Endothelial cell of umbilical vein (primary cell): Measurements from ENCODE around the gene RAB1A. TPM values are rescaled to one million over a fixed set of nuclear protein-coding genes. Genes with fewer than 3 reads are reported as not detected.

ENCODE experiments used
- BruUV-seq: library from RNA; stranded (reverse); fragments of 400-500 nt; replicated peaks from 2 replicates; lab custom pipeline; 2021; lab: Mats Ljungman, UMichigan
- CTCF ChIA-PET: fragments of 300-600, 350-600 bp; sonication (Branson Sonifier 250); formaldehyde crosslinking; loops from one replicate; lab custom pipeline; 2021; ENCODE audit warnings: antibody characterized with exemption, inconsistent platforms; lab: Charles Lee
- POLR2A ChIA-PET: fragments of 300-600, 350-600 bp; sonication (Branson Sonifier 250); formaldehyde crosslinking; loops from one replicate; lab custom pipeline; 2021; ENCODE audit warnings: antibody characterized with exemption, inconsistent platforms; lab: Charles Lee
- DNase-seq: peaks from one replicate; pipeline ENCODE4 v3.0.0-alpha.2; 2011; ENCODE audit warnings: low read depth, low spot score
- FAIRE-seq: peaks from 2 replicates; lab custom pipeline; 2011; peaks lifted over from hg19 to GRCh38; lab: Jason Lieb, UNC
- H2AFZ ChIP-seq: 2 replicates; pipeline ENCODE4 v1.6.0; 2012; ENCODE audit warnings: low read depth, low read length, control low read depth, inconsistent platforms
- H3K27ac ChIP-seq: 2 replicates; pipeline ENCODE4 v1.5.1; 2011; ENCODE audit warnings: low read depth, mild to moderate bottlenecking, control low read depth, low read length, moderate library complexity; ENCODE audit not compliant: insufficient read depth
- H3K27me3 ChIP-seq, 2 experiments: 2 replicates each; pipeline versions ENCODE4 v1.6.0 to v1.6.1; 2011; ENCODE audit warnings: low read length in 2 of 2, mixed read lengths in 1 of 2; ENCODE audit not compliant: control insufficient read depth in 2 of 2, insufficient read depth in 2 of 2
- H3K36me3 ChIP-seq, 2 experiments: 2 replicates in 1 of 2; 3 replicates in 1 of 2; pipeline ENCODE4 v1.5.1; 2011; ENCODE audit warnings: low read length in 2 of 2, mild to moderate bottlenecking in 1 of 2, moderate library complexity in 1 of 2; ENCODE audit not compliant: control insufficient read depth in 2 of 2, insufficient read depth in 2 of 2; ENCODE audit errors: extremely low read depth in 1 of 2
- H3K4me1 ChIP-seq: 3 replicates; pipeline ENCODE4 v1.5.1; 2011; ENCODE audit warnings: mild to moderate bottlenecking, low read length; ENCODE audit not compliant: control insufficient read depth, insufficient read depth; ENCODE audit errors: extremely low read depth
- H3K4me2 ChIP-seq: 2 replicates; pipeline ENCODE4 v1.6.1; 2011; ENCODE audit warnings: low read length, control low read depth, mixed read lengths; ENCODE audit not compliant: insufficient read depth
- H3K4me3 ChIP-seq, 3 experiments: fragments of 200-600 bp in 1 of 3; sonication (generic), shearing (Covaris generic) in 1 of 3; replicated peaks in 1 of 3; 2 replicates each; pipeline ENCODE4 v1.5.1; 2011 to 2016; ENCODE audit warnings: control low read depth in 3 of 3, low read length in 3 of 3, mild to moderate bottlenecking in 2 of 3, inconsistent platforms in 1 of 3, low read depth in 1 of 3, moderate library complexity in 1 of 3; ENCODE audit not compliant: insufficient read depth in 1 of 3
- H3K79me2 ChIP-seq: 2 replicates; pipeline ENCODE4 v1.6.0; 2012; ENCODE audit warnings: low read length, inconsistent platforms; ENCODE audit not compliant: control insufficient read depth, insufficient read depth
- H3K9ac ChIP-seq: replicated peaks from 2 replicates; pipeline ENCODE3; 2011; ENCODE audit warnings: low read length, control low read depth; ENCODE audit not compliant: insufficient read depth; ENCODE audit errors: extremely low read depth
- H3K9me1 ChIP-seq: replicated peaks from 3 replicates; pipeline ENCODE4 v1.6.0; 2011; ENCODE audit warnings: mild to moderate bottlenecking, low read length; ENCODE audit not compliant: control insufficient read depth, insufficient read depth; ENCODE audit errors: extremely low read depth
- H3K9me3 ChIP-seq: replicated peaks from 2 replicates; pipeline ENCODE4 v1.5.1; 2012; ENCODE audit warnings: low read length, inconsistent platforms; ENCODE audit not compliant: control insufficient read depth, insufficient read depth
- H4K20me1 ChIP-seq: replicated peaks from 2 replicates; pipeline ENCODE3; 2011; ENCODE audit warnings: mild to moderate bottlenecking, low read length; ENCODE audit not compliant: control insufficient read depth, insufficient read depth; ENCODE audit errors: extremely low read depth
- EZH2 ChIP-seq: IDR thresholded peaks from 2 replicates; pipeline ENCODE4 v1.6.1; 2012; ENCODE audit warnings: borderline replicate concordance, low read depth, mild to moderate bottlenecking, moderate library complexity, low read length, inconsistent platforms; ENCODE audit not compliant: severe bottlenecking
- FOS ChIP-seq: IDR thresholded peaks from 2 replicates; pipeline ENCODE4 v1.6.1; 2011; ENCODE audit warnings: mild to moderate bottlenecking, low read length, moderate library complexity, borderline replicate concordance; ENCODE audit not compliant: insufficient read depth
- GATA2 ChIP-seq: IDR thresholded peaks from 2 replicates; pipeline ENCODE4 v1.7.0; 2011; ENCODE audit warnings: low read depth, mild to moderate bottlenecking, moderate library complexity, mixed read lengths, low read length; ENCODE audit not compliant: insufficient read length, insufficient read depth
- JUN ChIP-seq: IDR thresholded peaks from 2 replicates; pipeline ENCODE4 v1.6.1; 2011; ENCODE audit warnings: borderline replicate concordance, low read depth; ENCODE audit not compliant: insufficient read length, insufficient read depth
- MAX ChIP-seq: IDR thresholded peaks from 2 replicates; pipeline ENCODE4 v1.6.1; 2011; ENCODE audit not compliant: insufficient read depth, insufficient read length
- POLR2A ChIP-seq: IDR thresholded peaks from 2 replicates; pipeline ENCODE4 v1.6.1; 2012; ENCODE audit warnings: low read depth, mild to moderate bottlenecking, control low read depth, low read length
- POLR2AphosphoS5 ChIP-seq: IDR thresholded peaks from 2 replicates; pipeline ENCODE4 v1.6.1; 2012; ENCODE audit warnings: low read depth, mild to moderate bottlenecking, control low read depth, low read length, moderate library complexity; ENCODE audit not compliant: insufficient read depth
- dilution Hi-C: fragments of 300-500 bp; cut with MboI; formaldehyde crosslinking; loops from one replicate; pipeline ENCODE4 v1.15.0; 2019; ENCODE audit warnings: low sequenced_read_pairs; ENCODE audit not compliant: extremely low pct_ligation_motif_present
- intact Hi-C: fragments of 100-400 bp; cut with micrococcal nuclease; formaldehyde crosslinking; loops from one replicate; pipeline ENCODE4 v1.10.0; 2022
- polyA plus RNA-seq, 4 experiments: library from polyadenylated mRNA; depleted of rRNA in 3 of 4; stranded (reverse) in 3 of 4; unstranded in 1 of 4; fragments of >200 nt; gene quantifications; 2 replicates each; pipeline versions ENCODE4 v1.2.1 to v1.2.3, GENCODE V29; 2011 to 2012; ENCODE audit warnings: missing spikeins in 1 of 4
- total RNA-seq: library from RNA; stranded (reverse); gene quantifications from 2 replicates; pipeline ENCODE4 v1.2.3, GENCODE V29; 2021
- TF ChIP-seq, protein P1 (sequence below), 2 donors: IDR thresholded peaks; 1 replicate in 1 of 2; 2 replicates in 1 of 2; pipeline ENCODE4 v1.5.1; 2011; ENCODE audit warnings: low read length in 2 of 2, mild to moderate bottlenecking in 2 of 2, moderate library complexity in 2 of 2, control low read depth in 1 of 2, inconsistent platforms in 1 of 2, low read depth in 1 of 2; ENCODE audit not compliant: insufficient read depth in 1 of 2; ENCODE audit errors: extremely low read depth in 1 of 2

RAB1A gene
- total and polyA plus RNA-seq, 2 donors (not counting 3 experiments of a cell fraction or from before 2014, with no cell fraction given) = 121 to 176 TPM

GRCh38 chr2:65177751-65178442, 48.0 kb upstream of the RAB1A start:
- H3K9me1 ChIP-seq = no peaks in the 10 kb centered on the region
- CTCF ChIA-PET = interaction anchor here (0.9 to 2.1 kb wide), 3 partner anchors 8 to 22 kb away, joined by 3 to 17 read pairs (median 4); no protein-coding TSS in a partner anchor
- H3K27ac ChIP-seq = no peak overlapping the region
- H3K79me2 ChIP-seq = no peaks in the 10 kb centered on the region
- H3K4me2 ChIP-seq = no peak overlapping the region
- dilution Hi-C loops (no loop called here), intact Hi-C loops (no loop called here)
- FAIRE-seq = no peak
- no peak overlapping the region for H3K4me3 ChIP-seq
- POLR2A ChIA-PET = no interaction called here
- H3K36me3 ChIP-seq = no peaks in the 10 kb centered on the region
- peaks cover 4 to 9% of the 10 kb centered on the region in 2 experiments for H3K27me3 ChIP-seq
- TF ChIP-seq FOS (no peak), POLR2A (no peak), GATA2 (no peak), JUN (no peak), EZH2 (no peak), MAX (no peak), POLR2AphosphoS5 (no peak)
- TF ChIP-seq, protein P1, sequence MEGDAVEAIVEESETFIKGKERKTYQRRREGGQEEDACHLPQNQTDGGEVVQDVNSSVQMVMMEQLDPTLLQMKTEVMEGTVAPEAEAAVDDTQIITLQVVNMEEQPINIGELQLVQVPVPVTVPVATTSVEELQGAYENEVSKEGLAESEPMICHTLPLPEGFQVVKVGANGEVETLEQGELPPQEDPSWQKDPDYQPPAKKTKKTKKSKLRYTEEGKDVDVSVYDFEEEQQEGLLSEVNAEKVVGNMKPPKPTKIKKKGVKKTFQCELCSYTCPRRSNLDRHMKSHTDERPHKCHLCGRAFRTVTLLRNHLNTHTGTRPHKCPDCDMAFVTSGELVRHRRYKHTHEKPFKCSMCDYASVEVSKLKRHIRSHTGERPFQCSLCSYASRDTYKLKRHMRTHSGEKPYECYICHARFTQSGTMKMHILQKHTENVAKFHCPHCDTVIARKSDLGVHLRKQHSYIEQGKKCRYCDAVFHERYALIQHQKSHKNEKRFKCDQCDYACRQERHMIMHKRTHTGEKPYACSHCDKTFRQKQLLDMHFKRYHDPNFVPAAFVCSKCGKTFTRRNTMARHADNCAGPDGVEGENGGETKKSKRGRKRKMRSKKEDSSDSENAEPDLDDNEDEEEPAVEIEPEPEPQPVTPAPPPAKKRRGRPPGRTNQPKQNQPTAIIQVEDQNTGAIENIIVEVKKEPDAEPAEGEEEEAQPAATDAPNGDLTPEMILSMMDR (IDR thresholded peaks at IDR 0.05; ENCODE audit: extremely low read depth in 1 of 2, insufficient read depth in 1 of 2, low read depth in 1 of 2, low read length in 2 of 2) = no peak
- DNase-seq = no peak
- BruUV-seq = no TSS peak
- H2AFZ ChIP-seq = no peak overlapping the region
- H4K20me1 ChIP-seq = no peaks in the 10 kb centered on the region
- no peaks in the 10 kb centered on the region for H3K4me1 ChIP-seq
- H3K9ac ChIP-seq = no peak overlapping the region
- H3K9me3 ChIP-seq = no peaks in the 10 kb centered on the region
